HS-27A (cell line): ENCODE results near the gene SNAPC4.

Experiments
- DNase-seq: peaks from one replicate; pipeline ENCODE4 v3.0.0-alpha.2; 2012; ENCODE audit warnings: low read depth, missing footprints

Gene SNAPC4

DNA sequence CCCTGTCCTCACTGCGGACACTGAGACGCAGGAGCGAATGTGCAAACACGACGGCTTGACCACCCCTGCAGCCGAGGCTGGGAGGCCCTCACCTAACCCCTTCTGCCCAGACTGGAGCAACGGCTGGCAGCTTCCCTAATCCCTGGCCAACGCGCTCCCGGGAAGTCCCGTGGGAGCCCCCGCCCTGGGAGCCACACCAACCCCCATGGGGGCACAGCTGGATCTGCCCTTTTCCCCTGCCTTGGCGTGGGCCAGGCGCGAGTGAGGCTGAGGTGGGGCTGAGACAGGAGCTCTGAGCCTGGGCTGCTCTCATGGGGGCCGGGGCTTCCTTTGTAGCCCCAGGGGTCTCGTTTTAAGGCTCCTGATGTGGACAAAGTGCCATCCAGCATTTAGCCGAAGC, 31.8 kb downstream of the SNAPC4 start:
- no peak for DNase-seq

DNA sequence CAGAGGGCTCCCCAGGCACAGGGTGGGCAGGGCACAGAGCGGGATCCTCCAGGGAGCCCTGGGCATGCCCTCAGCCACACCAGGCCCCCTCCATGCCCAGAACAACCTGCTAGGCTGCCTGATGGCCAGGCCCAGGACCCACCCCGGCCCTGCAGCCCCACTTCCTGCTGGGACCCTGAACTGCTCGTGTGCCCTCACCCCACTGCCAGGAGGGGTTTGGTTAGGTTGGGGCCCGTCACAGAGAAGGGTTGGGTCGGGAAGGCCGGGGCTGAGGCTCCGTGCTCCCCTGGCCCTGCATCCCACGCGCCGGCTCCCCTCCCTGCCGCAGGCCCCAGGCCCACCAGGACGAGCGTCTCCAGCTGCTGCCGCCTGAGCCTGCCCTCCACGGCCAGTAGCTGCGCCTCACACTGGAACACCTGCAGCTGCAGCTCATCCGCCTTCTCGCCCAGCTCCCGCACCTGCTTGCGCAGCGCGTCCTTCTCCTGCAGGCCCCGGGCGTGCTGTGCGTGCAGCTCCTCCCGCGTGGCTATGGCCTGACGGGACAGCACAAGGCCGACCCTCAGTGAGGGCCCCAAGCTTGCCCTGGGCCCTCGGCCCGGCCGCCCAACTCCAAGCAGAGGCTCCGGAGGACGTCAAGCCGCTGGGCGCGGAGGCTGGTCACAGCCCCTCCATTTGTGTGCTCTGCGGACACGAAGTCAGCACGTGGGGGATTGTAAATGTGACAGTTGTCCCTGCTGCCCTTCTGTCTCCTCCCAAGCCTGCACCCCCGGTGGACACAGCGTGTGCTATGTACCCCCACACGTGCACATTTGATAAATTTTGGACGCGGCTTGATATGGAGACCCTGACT, 32.4 kb downstream of the SNAPC4 start:
- no peak for DNase-seq

DNA sequence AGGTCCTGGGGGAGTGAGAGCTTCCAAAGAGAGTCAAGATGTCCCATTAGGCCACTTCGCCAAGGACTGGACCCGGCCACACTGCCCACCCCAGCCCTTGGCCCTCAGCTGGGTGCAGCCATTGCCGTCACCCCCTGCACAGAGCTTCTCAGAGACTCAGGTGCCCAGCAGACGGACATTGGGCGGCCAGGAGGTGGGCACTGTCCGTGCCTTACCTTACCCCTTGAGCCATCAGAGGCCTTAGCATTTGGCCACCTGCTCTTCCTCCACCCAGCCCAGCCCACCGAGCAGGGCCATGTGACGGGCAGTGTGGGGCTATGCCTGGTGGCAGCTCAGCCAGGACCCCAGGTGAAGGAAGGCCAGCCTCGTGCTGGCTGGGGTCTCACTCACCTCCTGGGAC, 33.1 kb downstream of the SNAPC4 start:
- DNase-seq, result no peak

DNA sequence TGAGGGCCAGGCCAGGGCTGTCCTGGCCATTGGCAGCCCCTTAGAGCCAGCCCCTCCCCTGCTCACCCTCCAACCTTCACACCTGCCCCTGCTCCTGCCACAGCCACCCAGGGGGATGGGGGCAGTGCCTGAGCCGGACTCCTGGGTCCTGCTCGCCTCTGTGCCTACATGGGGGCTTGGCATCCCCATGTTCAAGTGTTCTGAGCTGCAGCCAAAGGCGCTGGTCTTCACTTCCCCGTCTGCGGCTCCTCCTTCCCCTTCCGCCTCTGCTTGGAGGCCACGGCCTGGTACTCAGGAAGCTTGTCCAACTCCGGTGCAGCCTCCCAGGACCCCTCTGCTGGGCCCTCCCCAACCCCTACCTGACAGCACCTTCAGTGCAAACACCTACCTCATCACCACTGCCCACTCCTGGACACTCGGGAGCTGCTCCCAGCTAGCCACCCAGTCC, 34.2 kb downstream of the SNAPC4 start:
- DNase-seq, result no peak

DNA sequence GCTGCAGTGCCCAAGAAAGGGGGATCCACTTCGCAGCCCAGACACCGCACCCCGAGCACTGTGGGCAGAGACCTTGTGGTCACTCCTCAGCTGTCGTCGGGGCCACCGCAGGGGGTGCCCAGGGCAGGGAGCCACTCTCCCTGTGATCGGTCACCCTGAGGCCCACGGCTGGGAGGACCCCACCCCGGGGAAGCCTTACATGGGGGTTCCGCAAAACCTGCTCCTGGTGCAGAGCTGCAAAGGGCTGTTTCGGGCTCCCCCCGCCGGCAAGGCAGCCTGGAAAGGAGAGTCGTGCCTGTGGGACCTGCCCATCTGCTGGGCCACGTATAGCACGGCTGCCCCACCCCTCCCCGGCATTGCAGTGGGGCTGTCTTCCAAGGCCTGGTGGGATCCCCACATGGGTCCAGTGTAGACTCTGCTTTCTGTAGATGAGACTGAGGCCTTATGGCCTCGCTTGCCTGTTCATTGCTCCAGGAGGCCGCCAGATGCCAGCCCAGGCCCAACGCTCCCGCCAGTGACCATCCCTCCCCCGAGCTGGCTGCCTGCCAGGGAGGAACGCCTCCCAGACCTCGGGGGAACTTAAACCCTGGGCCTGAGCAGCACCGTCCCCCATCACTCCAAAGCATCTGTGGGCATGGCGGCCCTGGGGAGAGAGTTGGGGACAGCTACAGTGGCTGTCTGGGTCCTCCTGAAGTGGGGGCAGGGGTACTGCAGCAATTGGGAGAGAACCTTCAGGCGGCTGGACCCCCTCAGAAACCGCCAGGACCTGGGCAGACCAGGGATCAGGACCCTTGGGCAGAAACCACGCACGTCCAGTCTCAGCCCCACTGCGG, 34.8 kb downstream of the SNAPC4 start:
- DNase-seq, result no peak

DNA sequence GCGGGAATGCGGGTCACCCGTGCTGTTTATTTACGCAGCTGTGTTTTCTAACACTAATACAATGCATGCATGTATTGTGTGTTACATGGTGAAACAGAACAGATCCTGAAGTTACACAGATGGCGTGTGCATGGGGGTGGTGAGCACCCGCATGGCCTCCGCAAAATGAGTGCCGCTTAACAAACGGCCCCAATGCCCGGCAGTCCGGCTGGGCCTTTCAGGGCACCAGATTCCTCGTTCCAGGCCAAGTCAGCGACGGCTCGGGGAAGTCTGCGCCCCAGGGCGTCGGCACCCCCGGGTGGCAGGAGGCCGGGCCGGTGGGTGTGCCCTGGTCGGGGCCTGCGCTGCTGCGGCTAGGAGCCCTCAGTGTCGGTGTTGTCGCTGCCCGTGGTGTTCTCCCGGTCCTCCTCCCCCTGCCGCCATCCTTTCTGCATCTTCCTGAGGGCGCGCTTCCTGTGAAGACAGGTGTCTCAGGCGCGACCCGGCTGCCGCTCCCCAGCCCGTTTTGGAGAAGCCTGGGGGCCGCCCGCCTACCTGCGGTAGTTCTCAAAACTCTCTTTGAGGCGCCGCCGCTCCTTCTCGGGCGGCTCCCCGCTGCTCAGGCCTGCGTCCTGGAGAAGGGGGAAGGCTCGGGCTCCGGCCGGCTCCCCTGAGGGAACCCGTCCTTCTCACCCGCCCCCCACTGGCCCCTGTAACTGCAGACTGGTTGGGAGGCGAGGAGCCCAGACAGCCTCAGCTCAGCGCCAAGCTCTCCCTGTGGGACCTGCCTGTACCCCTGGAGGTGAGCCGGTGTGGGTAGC, 35.8 kb downstream of the SNAPC4 start:
- no peak for DNase-seq

DNA sequence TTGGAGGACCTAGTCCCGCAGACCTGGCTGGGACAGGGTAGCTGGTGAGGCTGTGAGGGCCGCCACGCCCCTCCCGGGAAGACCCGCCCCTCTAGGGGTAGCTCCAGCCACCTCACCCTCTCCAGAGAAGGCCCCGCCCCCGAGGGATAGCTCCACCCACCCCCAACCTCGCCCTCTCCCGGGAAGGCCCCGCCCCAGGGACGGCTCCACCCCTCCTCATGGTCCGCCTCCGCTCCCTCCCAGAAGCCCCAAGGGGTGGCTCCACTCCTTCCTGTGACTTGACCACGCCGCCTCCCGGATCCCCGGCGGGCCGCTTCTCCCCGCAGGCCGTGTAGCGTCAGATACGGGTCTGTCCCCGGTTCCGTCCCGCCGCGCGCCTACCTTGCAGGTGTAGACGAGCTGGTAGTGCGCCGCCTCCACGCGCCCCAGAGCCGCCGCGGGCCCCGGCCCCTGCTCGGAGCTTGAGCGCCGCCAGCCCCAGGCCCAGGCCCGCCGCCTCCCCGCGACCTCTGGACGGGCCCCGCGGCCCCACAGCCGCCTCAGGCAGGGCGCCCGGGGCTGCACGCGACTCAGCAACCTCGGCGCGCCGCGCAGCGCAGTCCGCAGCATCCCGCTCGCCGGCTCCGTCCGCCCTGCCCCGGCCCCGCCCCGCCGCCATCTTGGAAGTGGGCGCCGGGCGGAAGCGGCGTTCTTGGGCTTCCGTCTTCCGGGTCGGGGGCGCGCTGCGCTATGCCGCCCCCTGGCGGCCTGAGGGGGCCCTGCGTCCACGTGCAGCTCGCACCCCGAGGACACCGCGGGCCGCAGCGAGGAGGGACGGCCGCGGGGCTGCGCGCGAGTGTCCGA, 36.6 kb downstream of the SNAPC4 start, which contains the start of gene DNLZ:
Gene DNLZ, minus strand, starts transcription at position 639 of the 843 bp plus-strand sequence. Its CDS starts 30 bp downstream, at position 609.
- DNase-seq, result peak; percentile 51

DNA sequence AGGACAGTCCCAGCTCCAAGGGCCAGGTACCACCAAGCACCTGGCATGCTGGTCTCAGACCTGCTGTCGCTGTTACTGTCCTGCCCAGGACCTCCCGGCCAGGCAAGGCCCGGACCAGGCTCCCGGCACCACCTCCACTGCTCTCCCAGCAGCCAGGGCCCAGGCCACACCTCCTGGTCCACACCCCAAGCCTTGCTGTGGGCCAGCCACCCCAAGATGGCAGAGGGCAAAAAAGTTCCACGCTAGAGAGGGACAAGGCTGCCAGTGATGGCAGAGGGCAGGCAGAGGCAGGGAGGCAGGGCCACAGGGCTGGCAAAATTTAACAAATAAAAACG, 37.6 kb downstream of the SNAPC4 start:
- no peak for DNase-seq

DNA sequence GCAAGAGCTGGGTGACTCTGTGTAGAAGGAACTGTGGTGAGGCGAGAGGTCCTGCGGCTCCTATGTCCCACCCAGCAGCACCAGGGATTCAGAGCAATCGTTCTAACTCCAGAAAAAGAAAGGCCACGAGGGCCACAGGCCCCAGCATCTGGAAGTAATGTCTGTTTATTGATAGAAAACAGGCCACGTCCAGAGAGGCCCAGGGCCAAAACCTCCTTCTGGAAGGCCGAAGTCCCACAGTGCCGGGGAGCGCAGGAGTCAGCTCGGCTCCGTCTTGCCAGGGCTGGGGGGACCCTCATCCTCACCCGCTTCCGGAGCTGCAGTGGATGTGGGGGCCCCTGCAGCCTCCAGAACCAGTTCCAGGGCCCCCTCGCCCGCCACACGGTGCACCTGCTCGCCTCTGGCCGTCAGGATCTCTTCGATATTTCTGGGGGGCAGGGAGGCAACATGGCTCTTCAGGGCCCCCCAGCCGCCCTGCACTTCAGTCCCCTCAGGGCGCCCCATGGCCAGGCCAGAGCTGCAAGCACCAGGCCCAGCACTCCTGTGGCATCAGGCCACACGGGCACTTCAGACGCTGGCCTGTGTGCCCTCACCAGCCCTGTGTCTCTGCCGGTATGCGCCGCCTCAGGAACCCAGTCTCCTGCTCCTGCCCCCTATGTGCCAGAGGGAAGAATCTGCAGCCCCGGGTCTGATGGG, 38.1 kb downstream of the SNAPC4 start:
- no peak for DNase-seq

DNA sequence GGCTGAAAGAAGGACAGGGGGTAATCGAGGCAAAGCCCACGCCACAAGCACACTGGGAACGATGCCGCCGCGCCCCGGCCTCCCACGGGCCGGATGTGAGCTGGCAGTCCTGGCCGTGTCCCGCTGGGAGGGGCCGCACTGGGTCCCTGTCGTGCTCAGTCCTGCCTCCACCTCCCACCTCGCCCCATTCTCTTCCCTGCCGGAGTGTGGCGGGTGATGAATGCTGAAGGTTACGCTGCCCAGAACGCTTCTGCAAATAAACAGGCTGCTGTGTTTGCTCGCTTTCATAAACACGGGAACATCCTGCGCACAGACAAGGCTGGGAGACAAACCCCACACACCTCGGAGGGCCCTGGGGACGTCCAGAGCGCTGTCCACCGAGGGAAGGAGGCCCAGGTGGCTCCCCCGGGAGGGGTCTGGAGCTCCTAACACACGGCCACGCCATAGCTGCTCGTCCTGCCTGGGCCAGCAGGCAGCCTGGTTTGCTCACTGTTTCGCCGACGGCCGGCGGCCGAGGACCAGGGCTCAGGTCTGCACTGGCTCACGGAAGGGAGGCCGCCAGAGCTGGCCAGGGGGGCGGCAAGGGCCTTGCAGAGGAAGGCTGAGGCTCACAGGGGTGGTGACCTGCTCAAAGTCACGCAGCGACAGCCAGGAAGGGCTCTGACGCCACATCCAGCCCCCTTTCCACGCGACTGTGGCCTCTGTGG, 38.8 kb downstream of the SNAPC4 start:
- DNase-seq, result no peak

DNA sequence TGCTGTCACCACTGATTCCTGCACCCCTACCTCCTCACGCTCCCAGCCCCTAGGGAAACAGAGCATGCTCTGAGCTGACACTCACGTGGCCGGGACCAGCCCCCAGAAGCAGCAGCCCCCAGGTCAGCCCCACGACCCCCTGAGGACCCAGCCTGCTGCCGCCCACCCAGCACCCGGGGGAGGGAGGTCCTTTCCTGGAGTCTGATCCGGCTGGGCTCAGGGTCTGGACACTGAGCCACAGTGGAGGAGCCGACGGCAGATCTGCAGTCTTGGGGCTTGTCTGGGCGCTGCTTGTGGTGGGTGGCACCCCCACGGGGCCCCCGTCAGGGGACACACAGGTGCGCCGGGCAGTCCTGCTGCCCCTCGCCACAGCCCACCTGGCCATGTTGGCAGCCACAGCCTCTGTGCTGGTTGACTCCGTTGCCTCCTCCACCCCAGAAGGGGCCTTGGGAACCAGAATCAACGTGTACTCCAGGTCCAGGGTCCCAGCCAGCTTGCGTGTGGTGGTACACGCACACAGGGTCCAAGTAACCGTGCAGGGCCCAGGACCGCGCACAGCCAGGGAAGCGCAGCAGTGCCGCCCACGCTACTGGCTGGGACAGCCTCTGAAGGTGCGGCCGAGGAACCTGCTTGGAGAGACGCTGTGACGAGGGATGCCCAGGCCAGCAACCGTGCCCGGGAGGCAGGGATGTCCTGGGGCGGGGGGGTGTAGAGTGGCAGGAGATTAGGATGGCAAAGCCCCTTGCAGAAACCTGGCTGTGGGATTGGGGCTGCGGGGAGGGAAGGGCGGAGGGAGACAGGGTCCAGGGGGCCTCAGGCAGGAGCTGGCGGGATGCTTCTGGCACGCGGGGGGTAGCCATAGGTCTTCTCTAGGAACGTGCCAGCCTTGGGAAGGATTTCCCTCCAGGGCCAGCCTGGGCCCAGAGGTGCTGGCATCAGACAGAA, 39.9 kb downstream of the SNAPC4 start:
- no peak for DNase-seq

DNA sequence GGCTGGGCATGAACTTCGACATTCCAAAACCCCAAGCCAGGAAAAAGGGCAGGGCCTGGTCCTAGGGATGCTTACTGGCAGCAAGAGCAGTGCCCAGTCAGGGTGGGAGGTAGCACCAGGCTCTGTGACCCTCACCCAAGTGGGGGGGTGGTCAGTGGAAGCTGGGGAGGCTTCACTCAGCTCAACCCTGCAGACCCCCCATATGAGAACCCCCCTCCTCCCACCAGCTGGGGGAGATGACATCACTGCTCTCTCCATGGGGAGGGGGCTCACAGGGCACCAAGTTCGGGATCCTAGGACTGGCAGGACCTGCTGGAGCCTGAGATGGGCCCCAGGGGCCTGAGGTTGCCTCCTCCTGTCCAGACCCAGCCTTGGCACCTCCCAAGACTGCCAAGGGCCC, 41.1 kb downstream of the SNAPC4 start:
- no peak for DNase-seq

DNA sequence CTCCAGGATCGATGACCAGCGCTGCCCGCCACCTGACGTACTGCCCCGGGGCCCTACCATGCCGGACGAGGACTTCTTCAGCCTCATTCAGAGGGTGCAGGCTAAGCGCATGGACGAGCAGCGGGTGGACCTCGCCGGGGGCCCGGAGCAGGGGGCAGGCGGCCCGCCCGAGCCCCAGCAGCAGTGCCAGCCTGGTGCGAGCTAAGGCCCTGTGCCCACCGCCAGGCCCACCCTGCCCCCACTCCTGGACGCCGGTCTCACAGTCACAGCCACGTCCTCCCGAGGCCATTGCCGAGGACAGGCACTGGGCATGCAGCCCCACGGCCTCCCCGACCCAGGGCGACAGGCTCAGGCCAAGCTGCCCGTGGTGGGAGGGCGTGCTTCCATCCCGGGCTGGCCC, 42.0 kb downstream of the SNAPC4 start:
- DNase-seq, result no peak

DNA sequence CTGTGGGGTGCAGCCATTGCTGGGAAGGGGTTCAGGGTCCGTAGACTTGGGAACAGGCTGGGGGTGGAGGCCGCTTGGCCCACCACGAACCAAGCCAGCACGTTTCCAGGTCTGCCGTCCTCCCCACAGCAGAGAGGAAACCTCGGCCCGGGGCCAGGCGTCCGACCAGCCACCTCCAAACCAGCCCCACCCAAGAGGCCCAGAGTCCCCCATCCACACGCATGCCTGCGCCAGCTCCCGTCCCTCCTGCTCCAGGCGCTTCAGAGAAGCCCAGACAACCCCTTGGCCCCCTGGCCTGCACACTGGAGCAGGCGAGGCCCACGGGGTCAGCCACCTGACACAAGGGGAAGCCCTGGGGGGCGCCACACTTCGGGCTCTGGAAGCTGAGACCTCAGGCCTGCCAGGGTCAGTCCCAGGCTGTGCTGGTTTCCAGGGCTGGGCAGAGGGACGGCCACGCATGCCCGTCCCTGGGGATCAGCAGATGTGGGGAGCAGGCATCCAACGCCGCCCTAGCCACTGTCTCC, 42.7 kb downstream of the SNAPC4 start:
- DNase-seq, result no peak

DNA sequence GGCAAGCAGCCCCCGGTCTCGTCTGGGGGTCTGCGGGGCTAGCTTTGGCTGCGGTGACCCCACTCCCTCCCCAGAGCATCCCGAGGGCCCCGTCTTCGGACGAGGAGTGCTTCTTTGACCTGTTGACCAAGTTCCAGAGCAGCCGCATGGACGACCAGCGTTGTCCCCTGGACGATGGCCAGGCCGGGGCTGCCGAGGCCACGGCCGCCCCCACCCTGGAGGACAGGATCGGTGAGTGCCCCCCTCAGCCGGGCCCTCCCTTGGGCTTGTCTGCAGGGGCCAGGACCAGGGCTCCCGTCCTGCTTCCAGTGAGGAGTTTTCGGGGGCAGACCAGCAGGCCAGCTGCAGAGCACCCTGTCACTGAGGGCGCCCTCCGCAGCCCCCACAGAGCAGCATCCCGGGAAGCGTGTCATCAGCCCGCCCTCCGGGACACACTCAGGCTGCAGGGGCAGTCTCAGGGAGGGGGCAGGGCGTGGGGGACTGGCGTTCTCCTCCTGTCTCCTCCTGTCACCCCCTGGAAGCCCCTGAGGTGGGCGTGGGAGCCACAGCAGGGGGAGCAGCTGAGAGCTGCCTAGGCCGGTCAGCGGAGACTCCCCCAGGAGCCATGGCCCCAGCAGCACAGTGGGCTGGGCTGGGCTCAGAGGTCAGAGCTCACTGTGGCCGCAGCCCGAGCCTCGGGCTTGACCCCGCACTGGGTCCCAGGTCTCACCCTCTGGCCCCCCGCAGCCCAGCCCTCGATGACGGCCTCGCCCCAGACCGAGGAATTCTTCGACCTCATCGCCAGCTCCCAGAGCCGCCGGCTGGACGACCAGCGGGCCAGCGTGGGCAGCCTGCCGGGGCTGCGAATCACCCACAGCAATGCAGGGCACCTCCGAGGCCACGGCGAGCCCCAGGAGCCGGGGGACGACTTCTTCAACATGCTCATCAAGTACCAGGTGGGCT, 44.1 kb downstream of the SNAPC4 start:
- DNase-seq, result no peak

DNA sequence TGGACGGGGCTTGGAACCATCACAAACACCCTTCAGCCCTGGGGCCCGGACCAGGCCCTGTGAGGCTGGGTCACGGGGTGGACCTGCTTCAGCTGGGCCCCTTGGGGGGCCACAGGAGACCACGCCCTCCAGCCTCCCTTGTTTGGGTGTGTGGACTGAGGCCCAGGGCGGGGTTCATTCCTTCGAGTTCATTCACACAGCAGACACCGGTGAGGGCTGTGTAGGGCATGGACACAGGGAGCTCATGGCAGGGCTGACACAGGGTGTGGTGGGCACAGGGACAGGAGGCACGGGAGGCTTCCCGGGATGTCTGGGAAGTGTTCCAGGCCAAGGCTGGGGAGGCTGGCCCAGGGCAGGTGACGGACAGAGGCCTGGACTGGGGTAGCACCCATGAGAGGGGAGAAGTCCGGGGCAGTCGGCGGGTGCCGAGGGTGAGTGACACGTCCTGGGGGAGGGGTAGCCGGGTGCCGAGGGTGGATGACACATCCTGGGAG, 45.3 kb downstream of the SNAPC4 start:
- DNase-seq, result no peak

DNA sequence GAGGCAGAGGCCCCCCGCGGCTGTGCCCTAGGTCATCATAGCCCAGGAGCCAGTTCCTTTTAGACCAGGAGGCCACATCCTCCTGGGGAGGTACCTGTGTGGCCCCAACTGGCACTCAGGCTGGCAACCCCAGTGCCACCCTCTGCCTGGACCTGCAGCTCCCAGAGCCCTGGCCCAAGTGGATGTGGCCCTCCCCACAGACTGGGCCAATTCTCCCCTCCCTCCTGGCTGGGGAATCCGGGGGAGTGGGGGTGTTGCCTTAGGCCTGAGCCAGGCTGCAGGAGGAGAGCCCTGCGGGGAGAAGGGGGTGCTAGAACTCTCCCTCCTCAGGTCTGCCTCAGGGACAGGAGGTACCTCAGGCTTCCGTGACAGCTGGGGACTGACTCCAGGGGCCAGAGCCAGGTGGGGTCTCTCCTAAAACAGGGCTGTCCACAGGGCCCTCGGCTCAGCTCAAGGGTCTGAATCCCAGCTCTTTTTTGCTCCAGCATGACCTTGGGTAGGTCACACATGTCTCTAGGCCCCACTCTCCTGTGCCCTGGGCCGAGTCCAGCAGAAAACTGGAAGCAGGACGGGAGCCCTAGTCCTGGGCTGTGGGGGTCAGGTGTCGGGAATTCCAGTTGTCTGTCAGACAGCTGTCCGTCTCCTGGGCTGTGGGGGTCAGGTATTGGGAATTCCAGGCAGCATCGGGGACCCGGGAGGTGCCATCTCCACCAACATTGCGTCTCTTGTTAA, 46.0 kb downstream of the SNAPC4 start:
- no peak for DNase-seq
